C4-2B (cell line): Measurements from ENCODE around the gene ANKS1B.

Experiments used
- CTCF ChIP-seq: fragments of 450-650 bp; conservative IDR thresholded peaks from 2 replicates; pipeline ENCODE4 v1.5.1; 2017; ENCODE audit warnings: mild to moderate bottlenecking
- ZFX ChIP-seq: fragments of 450-650 bp; IDR thresholded peaks from 2 replicates; pipeline ENCODE4 v1.6.1; 2017

- TF ChIP-seq CTCF (no peak), ZFX (no peak)
Observed at GRCh38 chr12:98769068-98769467, 1215.7 kb downstream of the ANKS1B start.
